ENCODE data around the gene SPRED3.

DNA sequence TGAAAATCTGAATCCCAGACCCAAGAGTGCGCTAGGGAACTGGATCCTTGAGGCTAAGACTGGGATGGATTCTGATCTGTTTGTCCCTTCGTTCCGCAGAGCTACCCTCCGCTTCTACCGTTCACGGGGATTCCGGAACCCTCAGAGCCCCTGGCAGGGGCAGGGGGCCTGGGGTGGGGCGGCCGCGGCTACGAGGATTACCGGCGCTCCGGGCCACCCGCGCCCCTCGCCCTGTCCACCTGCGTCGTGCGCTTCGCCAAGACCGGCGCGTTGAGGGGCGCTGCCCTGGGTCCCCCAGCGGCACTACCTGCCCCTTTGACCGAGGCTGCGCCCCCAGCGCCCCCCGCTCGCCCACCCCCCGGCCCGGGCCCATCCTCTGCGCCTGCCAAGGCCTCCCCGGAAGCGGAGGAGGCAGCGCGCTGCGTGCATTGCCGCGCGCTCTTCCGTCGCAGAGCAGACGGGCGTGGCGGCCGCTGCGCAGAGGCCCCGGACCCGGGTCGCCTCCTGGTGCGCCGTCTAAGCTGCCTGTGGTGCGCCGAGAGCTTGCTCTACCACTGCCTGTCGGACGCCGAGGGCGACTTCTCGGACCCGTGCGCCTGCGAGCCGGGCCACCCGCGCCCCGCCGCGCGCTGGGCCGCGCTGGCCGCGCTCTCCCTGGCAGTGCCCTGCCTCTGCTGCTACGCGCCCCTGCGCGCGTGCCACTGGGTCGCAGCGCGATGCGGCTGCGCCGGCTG, 7.1 kb downstream of the SPRED3 start:
- TF ChIP-seq, protein P1, sequence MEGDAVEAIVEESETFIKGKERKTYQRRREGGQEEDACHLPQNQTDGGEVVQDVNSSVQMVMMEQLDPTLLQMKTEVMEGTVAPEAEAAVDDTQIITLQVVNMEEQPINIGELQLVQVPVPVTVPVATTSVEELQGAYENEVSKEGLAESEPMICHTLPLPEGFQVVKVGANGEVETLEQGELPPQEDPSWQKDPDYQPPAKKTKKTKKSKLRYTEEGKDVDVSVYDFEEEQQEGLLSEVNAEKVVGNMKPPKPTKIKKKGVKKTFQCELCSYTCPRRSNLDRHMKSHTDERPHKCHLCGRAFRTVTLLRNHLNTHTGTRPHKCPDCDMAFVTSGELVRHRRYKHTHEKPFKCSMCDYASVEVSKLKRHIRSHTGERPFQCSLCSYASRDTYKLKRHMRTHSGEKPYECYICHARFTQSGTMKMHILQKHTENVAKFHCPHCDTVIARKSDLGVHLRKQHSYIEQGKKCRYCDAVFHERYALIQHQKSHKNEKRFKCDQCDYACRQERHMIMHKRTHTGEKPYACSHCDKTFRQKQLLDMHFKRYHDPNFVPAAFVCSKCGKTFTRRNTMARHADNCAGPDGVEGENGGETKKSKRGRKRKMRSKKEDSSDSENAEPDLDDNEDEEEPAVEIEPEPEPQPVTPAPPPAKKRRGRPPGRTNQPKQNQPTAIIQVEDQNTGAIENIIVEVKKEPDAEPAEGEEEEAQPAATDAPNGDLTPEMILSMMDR (IDR thresholded peaks at IDR 0.05): no peak
- TF ChIP-seq ZNF138 (CRISPR knock-in tag; conservative IDR thresholded peaks at IDR 0.05) (no peak), ETV6 (CRISPR knock-in tag; IDR thresholded peaks at IDR 0.05) (no peak), ESRRA (CRISPR knock-in tag; IDR thresholded peaks at IDR 0.05; ENCODE audit: borderline replicate concordance) (no peak), GRHL2 (CRISPR knock-in tag; IDR thresholded peaks at IDR 0.05; ENCODE audit: insufficient replicate concordance, severe bottlenecking) (no peak), SP1 (CRISPR knock-in tag; conservative IDR thresholded peaks at IDR 0.05) (no peak), MLX (CRISPR knock-in tag; IDR thresholded peaks at IDR 0.05) (no peak), IRF2 (CRISPR knock-in tag; IDR thresholded peaks at IDR 0.05; ENCODE audit: borderline replicate concordance, low read depth) (no peak), PRRX2 (CRISPR knock-in tag; IDR thresholded peaks at IDR 0.05) (no peak)
- TF ChIP-seq, protein P2, sequence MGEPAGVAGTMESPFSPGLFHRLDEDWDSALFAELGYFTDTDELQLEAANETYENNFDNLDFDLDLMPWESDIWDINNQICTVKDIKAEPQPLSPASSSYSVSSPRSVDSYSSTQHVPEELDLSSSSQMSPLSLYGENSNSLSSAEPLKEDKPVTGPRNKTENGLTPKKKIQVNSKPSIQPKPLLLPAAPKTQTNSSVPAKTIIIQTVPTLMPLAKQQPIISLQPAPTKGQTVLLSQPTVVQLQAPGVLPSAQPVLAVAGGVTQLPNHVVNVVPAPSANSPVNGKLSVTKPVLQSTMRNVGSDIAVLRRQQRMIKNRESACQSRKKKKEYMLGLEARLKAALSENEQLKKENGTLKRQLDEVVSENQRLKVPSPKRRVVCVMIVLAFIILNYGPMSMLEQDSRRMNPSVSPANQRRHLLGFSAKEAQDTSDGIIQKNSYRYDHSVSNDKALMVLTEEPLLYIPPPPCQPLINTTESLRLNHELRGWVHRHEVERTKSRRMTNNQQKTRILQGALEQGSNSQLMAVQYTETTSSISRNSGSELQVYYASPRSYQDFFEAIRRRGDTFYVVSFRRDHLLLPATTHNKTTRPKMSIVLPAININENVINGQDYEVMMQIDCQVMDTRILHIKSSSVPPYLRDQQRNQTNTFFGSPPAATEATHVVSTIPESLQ (CRISPR knock-in tag; IDR thresholded peaks at IDR 0.05): no peak

Data from WTC11 (cell line).